Measurements from ENCODE around the gene CHN2. TPM values are rescaled to one million over a fixed set of nuclear protein-coding genes. Genes with fewer than 3 reads are reported as not detected.

Gene CHN2
- polyA plus RNA-seq, 4 donors: 13.9 to 19.7 (median 17.4) TPM

DNA sequence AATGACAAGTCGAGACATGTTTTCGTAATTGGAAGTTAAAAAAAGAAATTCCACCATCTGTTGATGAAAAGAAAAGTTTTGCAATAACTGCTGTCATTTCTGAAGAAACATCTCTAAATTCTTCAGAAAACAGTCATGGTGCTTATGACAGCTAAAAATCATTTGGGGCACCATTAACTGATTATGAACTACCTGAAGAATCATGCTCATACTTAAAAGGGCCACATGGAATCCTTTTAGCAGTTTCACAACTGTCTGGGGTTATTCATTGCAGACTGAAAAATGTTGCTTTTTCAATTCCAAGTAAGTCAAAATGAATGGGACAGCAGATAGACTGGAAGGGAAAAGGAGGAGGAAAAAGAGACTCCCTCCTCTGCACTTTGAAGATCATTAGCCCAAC, 134.2 kb downstream of the CHN2 start:
- DNase-seq (ENCODE audit: low read depth in 4 of 4, low spot score in 2 of 4): no peak

DNA sequence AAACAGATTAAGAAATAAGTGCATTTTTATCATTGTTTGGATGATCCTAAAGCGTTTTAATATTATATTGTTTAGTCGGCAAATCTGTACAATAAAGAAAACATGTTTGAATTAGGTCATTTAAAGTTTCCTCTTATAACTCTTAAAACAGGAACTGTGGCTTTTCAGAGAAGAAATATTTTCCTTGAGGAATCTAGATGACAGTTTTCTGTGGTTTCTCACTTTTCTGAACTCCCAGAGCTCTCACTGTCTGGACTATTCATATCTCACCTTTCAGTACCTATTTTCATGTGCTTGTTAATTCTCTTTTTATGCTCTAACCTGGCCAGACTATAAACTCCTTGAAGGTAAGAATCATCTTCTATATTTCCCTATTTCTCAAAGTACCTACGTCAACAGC, 135.1 kb downstream of the CHN2 start:
- no peak for DNase-seq (ENCODE audit: low read depth in 4 of 4, low spot score in 2 of 4)

DNA sequence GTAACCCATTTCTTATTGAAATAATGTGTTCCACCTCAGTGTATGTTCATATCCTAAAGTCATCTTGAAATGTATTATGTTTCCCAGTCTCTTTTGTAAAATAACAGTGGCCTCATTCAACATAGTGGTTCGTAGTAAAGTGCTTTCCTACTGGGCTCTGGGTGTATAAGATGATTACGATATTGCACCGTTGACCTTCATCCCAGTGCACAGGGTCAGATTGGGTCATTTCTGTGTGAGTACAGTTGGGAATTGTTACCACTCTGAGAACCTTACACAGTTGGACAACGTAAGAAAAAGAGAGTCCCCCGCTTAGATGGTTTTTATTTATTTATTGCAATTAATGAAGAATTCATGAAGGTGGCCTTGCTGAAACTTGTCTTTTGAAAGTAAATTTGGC, 135.6 kb downstream of the CHN2 start:
- DNase-seq (ENCODE audit: low read depth in 4 of 4, low spot score in 2 of 4): no peak

DNA sequence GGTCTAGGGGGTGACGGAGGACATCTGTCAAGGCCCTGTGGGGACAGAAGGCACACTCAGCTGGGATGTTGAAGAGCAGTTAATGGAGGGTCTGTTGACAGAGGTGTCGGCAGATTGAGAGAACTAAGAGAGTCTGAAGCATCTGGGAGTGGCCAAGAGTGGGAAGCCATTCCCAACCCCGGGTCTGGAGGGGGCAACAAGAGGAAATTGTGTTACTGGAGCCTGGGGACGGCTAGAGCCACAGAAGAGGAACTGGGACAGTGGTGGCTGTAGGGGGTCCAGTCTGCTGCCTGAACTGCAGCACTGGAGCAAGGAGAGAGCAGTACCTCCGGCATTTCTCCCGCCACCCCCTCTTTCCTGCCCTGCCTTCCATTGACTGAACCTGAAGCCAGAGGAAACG, 136.6 kb downstream of the CHN2 start:
- no peak for DNase-seq (ENCODE audit: low read depth in 4 of 4, low spot score in 2 of 4)

DNA sequence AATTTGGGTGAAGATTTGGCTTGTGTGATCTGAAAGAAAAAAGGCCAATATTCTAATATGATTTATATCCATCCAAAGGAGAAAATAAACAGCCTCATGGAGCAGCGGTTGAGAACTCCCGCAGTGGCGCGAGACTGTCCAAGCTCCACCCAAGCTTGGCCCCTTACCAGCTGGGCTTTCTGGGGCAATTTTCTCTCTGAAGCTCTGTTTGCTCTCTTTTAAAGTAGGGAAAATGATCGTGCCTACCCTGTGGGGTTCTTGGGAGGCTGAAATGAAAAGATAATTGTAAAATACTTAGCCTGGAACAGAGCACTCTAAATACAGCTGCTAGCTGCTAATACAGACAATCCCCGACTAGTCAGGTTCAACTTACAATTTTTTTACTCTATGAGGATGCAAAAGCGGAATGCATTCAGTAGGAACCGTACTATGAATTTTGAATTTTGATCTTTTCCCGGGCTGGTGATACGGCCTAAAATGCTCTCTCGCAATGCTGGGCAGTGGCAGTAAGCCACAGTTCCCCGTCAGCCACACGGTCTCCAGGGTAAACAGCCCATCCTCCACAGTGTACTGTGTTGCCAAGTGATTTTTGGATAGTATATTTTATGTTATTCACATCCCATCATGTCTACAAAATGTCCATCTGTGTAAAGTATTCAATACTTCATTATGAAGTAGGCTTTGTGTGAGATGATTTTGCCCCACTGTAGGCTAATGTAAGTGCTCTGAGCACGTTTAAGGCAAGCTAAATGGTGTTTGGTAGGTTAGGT, 137.7 kb downstream of the CHN2 start:
- DNase-seq (ENCODE audit: low read depth in 4 of 4, low spot score in 2 of 4): no peak

DNA sequence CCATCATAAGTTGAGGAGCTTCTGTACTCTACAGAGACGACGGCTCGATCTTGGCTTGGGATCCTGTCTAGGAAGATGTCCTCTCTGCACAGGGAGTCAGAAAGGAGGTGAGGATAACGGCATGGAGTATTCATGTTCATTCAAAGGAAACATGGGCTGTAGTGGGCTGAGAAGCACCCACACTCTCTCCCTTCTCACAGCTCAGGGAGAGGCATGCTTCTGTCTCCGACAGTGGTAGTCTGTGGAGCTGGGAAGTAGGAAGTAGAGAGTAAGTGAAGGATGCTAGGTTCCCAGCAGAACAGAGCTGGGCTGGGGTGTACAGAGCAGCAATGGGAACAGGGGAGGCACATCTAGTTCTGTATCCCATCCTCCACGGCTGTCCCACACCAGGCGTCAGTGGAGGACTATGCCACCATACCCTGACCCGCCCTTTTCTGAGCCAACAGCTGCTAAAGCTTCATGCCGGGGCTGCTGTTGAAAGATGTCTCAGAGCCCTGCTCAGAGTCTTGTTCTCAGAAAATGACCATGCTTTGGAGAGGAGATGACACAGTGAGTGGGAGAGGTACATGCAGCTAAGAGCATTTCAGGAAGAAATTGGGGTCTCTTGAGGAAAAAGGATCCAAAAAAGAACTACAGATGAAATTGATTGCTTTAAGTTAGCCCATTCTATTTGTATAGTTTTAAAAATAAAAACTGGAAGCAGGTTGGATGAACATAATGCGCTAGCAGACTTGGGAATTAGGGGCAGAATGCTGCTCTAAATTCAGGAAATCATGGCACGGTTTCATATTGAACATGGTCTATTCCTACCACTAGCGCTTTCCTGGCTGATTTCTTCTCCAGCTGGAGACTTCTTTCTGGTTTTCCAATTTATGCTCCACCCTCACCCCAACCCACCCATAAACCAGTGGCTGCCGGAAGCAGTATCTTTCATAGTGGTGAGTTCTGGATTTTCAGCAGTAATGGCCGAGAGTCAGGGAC, 138.6 kb downstream of the CHN2 start:
- DNase-seq (ENCODE audit: low read depth in 4 of 4, low spot score in 2 of 4): no peak

DNA sequence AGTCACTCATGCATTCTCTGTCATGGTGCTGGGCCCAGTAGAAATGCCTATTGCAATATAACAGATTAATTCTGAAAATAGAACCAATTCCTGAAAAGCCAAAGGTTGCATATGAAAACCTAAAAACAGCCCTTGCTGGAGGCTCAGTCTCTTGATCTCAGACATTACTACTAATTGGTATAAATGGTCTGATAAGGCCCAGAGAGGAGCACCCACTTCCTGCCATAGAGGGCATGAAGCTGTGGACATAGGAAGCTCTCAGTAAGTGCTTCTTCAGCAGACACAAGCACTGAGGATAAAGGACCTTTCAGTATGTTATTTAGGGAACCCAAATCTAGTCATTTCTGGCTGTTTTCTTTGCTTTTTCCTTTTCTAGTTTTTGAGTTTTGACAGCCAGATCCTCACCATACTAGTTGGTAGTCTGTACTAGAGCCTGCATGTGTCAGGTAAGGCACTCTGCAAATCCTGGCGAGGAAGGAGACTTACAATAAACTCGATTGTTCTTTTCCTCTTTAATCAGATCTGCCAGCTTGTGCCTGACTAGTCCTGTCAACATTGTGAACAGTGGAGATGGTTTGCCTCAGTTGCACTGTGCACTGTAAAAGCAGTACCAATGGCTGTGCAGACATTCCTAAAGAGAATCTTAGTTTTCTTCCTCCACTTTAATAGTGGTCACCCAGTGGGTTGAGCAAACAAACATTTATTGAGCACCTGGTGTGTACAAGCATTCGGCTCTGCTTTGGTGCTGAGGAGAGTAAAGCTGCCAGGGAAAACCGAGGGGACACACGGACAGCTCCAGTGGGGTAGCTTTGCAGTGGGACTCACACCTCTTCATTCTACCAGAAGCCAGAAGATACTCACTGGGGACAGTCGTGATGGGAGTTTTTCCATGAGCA, 140.9 kb downstream of the CHN2 start:
- no peak for DNase-seq (ENCODE audit: low read depth in 4 of 4, low spot score in 2 of 4)

DNA sequence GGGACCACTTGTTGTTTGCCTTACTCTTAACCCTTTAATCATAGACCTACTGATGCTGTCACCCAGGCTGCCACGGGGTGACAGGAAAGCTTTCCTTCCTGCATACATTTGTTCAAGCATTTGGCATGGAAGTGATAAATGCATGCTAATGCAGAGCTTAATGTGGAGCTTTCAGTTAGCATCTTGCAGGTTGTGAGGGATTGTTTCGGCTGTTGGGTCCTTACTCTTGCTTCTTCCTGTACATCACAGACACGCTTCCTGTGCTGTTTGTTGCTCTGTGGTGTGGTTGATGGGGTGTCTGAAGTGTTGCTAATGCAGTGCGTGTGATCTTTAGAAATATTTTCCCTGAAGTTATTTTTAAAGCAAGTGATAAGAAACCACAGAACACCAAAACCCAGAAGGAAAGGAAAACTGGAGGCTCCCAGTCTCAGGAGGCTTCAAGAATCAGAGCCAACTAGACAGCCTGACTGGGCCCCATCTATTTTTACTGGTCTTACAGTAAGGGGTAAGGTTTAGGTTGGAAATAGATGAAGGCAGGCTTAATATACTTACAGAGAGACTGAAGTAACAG, 143.1 kb downstream of the CHN2 start:
- DNase-seq (ENCODE audit: low read depth in 4 of 4, low spot score in 2 of 4): no peak

DNA sequence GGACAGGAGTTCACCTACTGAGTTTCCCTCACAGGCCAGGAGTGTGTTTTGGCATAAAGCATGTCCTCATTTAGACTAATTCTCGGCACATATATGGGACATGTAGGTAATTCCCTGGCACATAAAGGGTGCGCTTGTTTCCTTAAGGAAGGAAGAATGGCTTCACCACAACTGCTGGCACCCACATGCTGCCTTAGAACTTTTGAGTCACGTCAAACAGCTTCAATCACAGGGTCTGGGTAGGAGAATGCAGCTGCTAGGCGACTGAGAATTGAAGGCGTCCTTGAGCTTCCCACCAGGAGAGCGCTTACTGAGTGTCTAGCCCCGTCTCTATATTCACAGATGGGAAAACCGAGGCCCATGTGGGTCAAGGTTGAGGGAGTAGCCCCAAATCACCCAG, 146.1 kb downstream of the CHN2 start:
- DNase-seq (ENCODE audit: low read depth in 4 of 4, low spot score in 2 of 4): no peak

DNA sequence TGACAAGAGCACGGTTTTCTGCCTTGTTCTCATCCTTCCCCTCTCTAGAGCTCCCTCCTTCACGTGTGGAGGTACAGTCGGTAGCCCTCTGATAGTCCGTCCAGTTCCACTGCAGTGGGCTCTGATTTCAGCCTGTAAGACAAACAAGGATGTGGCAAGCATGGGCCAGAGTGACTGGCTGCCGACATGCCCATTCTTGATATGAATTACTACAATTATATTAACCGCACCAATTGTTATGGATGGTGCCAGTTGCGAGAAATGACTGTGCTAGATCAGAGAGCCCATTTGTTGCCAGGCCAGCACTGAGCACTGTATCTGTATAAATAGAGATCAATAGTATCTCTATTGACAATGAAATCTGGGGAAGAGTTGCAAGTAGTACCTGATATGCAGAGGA, 146.6 kb downstream of the CHN2 start:
- DNase-seq (ENCODE audit: low read depth in 4 of 4, low spot score in 2 of 4): no peak

DNA sequence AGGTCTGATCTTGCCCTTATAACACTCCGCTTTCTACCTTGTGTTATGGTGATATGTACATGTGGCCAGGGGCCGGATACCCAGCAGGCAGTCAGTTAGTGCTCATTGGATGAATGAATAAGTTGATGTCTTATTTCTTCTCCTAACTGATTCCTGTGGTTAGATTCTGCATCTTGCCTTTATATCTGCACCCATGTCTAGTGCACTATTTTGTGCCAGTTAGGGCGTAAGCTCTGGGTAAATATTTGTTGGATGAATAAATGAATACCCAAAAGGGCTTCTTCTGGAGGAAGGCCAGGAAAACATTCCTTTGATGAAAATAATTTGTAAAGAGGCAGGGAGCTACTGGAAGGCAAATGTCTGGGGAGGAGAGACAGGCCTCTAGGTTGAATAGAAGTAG, 148.2 kb downstream of the CHN2 start:
- no peak for DNase-seq (ENCODE audit: low read depth in 4 of 4, low spot score in 2 of 4)

DNA sequence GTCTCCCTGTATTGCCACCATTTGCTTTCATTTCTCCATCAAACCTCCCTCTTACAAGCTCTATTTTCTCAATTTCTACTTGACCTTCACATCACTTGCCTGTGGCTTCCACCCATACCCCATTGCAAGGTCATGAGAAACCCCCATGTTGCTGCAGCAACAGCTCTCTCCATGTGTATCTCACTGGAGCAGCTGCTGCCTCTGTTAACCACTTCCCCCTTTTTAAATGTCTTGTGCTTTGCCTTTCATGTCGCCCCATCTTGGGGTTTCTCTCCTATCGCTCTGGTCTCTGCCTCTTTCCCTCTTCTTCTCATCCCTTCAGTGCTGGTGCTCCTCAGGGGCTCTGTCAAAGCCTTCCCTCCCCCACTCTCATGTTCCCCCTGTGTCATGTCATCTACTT, 148.8 kb downstream of the CHN2 start:
- DNase-seq (ENCODE audit: low read depth in 4 of 4, low spot score in 2 of 4): no peak

DNA sequence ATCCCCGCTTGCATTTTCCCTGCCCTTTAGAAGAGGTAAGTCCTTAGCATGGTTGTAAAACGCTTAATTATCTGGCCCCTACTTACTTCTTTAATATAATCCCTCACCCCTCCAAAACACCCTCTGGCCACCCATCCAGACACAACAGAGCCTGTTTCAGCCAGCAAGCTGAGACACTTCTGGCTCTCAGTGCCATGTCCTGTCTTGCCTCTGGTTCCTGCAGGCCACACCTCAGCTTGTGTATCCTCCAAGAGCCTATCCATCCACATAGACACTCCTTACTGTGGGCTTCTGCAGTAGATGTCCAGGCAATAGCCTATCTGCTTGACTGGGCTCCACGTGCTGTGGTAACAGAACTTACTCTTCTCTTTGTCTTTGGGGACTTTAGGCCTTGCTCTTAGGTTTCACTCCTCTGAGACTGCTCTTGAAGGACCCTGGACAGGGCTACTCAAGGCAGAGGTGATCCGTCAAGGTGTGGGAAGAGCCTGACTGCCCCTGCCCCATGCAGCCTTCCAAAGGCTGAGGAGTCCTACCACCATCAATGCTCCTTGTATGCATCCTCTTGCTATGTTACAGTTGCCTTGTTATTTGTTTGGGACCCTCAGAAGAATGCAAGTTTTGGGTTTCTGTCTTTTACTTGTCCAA, 149.9 kb downstream of the CHN2 start:
- DNase-seq (ENCODE audit: low read depth in 4 of 4, low spot score in 2 of 4): no peak

DNA sequence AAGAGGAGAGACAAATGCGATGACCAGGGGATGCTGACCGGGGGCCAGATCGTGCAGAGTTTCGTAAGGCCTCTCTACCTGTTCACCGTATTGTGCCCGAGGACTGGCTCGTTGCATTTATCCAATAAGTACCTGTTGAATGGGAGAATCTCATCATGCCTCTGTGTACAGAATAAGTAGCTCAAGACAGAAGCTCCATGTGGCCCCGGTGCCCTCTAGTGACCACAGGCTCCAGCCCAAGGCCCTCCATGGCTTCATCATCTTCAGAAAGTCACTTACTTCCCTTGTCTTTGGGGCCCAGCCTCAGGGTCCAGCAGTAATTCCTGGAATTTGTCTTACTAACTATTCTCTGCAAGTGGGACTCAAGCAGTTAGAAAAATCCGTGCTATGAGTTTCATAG, 151.0 kb downstream of the CHN2 start:
- no peak for DNase-seq (ENCODE audit: low read depth in 4 of 4, low spot score in 2 of 4)

DNA sequence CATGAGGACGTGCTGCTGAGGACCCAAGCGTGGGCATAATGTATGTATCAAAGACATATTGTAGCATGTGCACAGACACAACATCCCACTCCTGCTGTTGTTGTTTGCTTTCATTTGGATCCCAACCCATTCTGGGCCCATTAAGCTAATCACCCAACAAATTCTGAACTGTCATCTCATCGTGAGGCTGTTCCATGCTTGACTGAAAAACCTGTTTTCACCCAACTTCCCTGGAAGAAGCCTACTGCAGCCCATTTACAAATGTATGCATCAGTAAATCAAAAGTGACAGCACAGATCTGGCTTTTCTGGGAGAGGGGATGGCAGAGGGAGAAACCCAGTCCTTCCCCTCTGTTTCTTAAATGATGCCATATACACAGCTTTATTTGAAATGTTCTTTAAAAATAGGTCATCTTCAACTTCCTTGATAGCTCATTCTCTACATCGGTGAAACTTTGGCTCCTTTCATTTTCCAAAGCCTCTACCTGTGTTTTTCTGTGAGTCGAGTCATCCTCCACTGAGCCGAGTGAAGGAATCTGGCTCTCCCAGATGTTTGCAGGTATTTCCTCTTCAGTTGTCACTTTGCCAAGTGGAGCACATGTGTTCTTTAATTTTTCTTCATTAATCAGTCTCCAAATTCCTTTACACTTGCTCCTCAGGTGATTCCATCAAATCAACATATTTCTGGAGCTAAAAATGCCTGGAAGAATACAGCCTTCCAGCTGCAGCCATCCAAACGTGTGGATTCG, 151.8 kb downstream of the CHN2 start:
- DNase-seq (ENCODE audit: low read depth in 4 of 4, low spot score in 2 of 4): no peak

DNA sequence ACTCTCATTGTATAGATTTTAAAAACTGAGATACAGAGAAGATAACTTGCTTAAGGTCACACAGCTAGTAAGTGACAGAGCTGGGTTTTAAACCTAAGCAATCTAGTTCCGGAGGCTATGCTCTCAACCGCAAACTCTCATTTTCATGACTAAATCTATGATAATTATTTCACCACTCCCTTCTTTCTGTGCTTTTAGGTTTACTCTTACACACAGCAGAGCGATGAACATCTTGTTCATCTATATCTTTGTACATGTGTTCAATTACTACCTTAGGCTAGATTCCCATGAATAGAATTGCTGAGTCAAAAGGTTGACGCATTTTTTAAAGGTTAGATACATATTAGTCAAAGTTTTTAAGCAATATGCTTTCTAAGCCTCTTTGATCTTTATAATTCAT, 154.8 kb downstream of the CHN2 start:
- DNase-seq (ENCODE audit: low read depth in 4 of 4, low spot score in 2 of 4): no peak

DNA sequence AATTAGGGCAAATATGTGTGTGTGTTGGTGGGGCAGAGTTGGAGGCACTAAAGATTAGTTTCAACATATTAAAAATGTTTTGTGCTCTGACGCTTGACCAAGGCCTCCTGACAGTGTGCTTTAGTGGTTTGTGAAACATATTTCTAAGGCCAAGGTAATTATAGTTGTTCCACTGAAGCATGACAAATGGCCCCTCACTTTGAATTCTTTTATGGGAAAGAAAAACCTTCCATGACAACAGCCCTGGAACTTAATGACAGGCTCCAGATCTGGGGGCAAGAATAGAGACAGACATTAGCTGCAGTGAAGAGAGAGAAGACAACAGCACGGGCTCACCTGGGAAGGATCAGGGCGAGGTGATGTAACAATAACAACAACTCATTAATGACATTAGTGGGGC, 155.8 kb downstream of the CHN2 start:
- DNase-seq (ENCODE audit: low read depth in 4 of 4, low spot score in 2 of 4): no peak

DNA sequence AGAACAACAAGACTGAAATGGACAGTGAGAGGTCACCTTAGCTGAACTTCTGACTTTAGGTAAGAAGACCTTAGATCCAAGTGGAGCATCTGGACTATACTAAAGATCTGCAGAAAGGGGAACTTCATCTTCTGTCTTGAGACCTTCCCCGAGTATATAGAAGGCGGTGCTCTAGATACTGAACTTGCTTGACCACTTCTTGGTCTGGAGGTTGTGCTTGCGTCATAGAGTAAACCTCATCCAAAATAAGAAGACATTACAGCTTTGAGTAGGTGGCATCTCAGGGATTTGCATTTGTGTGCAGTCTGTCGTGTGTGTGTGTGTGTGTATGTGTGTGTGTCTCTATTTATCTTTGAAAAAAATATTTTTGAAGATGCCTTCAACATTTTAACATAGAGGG, 157.5 kb downstream of the CHN2 start:
- no peak for DNase-seq (ENCODE audit: low read depth in 4 of 4, low spot score in 2 of 4)

DNA sequence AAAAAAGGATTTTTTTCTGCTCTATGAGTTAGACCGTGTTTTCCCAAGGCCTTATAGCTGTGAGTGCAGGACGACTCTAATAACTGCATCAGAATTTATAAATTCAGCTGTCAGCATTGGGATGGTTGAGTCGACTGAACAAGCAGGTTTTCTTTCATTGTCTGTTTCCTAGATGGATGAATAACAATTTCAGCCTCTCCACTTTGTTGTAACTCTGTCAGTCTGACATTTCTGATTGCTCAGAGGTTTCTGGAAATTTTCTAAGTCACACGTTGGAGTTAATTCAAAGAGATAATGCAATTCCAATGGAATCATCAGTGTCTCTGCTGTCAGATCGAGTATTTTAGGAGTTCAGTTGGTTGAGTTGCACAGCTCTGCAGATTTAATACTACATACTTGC, 159.2 kb downstream of the CHN2 start:
- DNase-seq (ENCODE audit: low read depth in 4 of 4, low spot score in 2 of 4): no peak
